Panc1 (cell line): ENCODE results near the gene SNCG. TPM values are rescaled to one million over a fixed set of nuclear protein-coding genes. Genes with fewer than 3 reads are reported as not detected.
"Not testable (repeated sequence)": the region's sequence is repeated elsewhere in the genome, so short reads cannot be mapped to it uniquely, and the experiment has no call there.

Experiments
- ATAC-seq: fragments of 200-7000 bp; cut with Tn5 transposase; 2 replicates; pipeline ENCODE4 v1.9.1; 2020; ENCODE audit warnings: mild to moderate bottlenecking, moderate library complexity
- BruUV-seq: library from RNA; stranded (reverse); fragments of 400-500 nt; replicated peaks from 2 replicates; lab custom pipeline; 2021; lab: Mats Ljungman, UMichigan
- CTCF ChIA-PET: fragments of 300-600 bp; sonication (Branson Sonifier 250); formaldehyde crosslinking; loops from one replicate; lab custom pipeline; 2022; ENCODE audit warnings: antibody characterized with exemption; lab: Charles Lee
- POLR2A ChIA-PET: fragments of 300-600 bp; sonication (Branson Sonifier 250); formaldehyde crosslinking; loops from one replicate; lab custom pipeline; 2022; ENCODE audit warnings: antibody characterized with exemption; lab: Charles Lee
- DNase-seq: peaks from one replicate; pipeline ENCODE4 v3.0.0-alpha.2; 2010; ENCODE audit warnings: low read depth, low spot score
- H3K27ac ChIP-seq: 2 replicates; pipeline ENCODE4 v1.5.1; 2011; ENCODE audit warnings: mild to moderate bottlenecking, low read length, inconsistent platforms
- H3K27me3 ChIP-seq: fragments of 200-500 bp; sonication (Bioruptor generic); 2 replicates; pipeline ENCODE4 v1.6.0; 2014; ENCODE audit warnings: low read length, inconsistent platforms; ENCODE audit not compliant: control insufficient read depth, insufficient read depth
- H3K36me3 ChIP-seq: fragments of 200-500 bp; sonication (Bioruptor generic); 2 replicates; pipeline ENCODE4 v1.5.1; 2014; ENCODE audit warnings: inconsistent platforms, mild to moderate bottlenecking, low read length, moderate library complexity; ENCODE audit not compliant: control insufficient read depth, insufficient read depth
- H3K4me1 ChIP-seq: 2 replicates; pipeline ENCODE4 v1.5.1; 2011; ENCODE audit warnings: inconsistent platforms, mild to moderate bottlenecking, low read length, moderate library complexity; ENCODE audit not compliant: control insufficient read depth, insufficient read depth
- H3K4me3 ChIP-seq, 2 experiments: 2 replicates each; pipeline ENCODE4 v1.5.1; 2011 to 2012; ENCODE audit warnings: low read depth in 2 of 2, low read length in 2 of 2, mild to moderate bottlenecking in 2 of 2, inconsistent platforms in 1 of 2, moderate library complexity in 1 of 2
- H3K9me3 ChIP-seq: fragments of 200-500 bp; sonication (Bioruptor generic); 2 replicates; pipeline ENCODE4 v1.5.1; 2014; ENCODE audit warnings: low read depth, mild to moderate bottlenecking, inconsistent platforms, low read length, moderate library complexity; ENCODE audit not compliant: control insufficient read depth, insufficient read depth
- CTCF ChIP-seq: fragments of 450-650 bp; IDR thresholded peaks from 2 replicates; pipeline ENCODE4 v1.5.1; 2017; ENCODE audit warnings: mild to moderate bottlenecking
- POLR2AphosphoS5 ChIP-seq: IDR thresholded peaks from 2 replicates; pipeline ENCODE4 v1.6.1; 2012; ENCODE audit warnings: mild to moderate bottlenecking, low read depth, low read length, moderate library complexity
- REST ChIP-seq, 2 experiments: IDR thresholded peaks; 2 replicates each; pipeline ENCODE4 v1.6.1; 2011 to 2012; ENCODE audit warnings: low read depth in 2 of 2, control low read depth in 1 of 2, low read length in 1 of 2, mild to moderate bottlenecking in 1 of 2, moderate library complexity in 1 of 2; ENCODE audit not compliant: insufficient read depth in 1 of 2
- SIN3A ChIP-seq: IDR thresholded peaks from 2 replicates; pipeline ENCODE4 v1.6.1; 2012; ENCODE audit warnings: low read depth, mild to moderate bottlenecking, low read length, moderate library complexity, borderline replicate concordance; ENCODE audit not compliant: insufficient read depth
- TCF7L2 ChIP-seq: IDR thresholded peaks from 2 replicates; pipeline ENCODE4 v1.6.1; 2011; ENCODE audit warnings: mild to moderate bottlenecking, low read depth, low read length, inconsistent platforms
- in situ Hi-C: cut with HindIII; loops from 2 replicates; pipeline ENCODE4 v1.10.0; 2016; ENCODE audit warnings: low sequenced_read_pairs, low pct_unique_long_range_greater_than_20kb
- intact Hi-C: fragments of 100-400 bp; cut with micrococcal nuclease; formaldehyde crosslinking; loops from one replicate; pipeline ENCODE4 v1.10.0; 2022; ENCODE audit not compliant: unreplicated experiment
- total RNA-seq: library from RNA; stranded (reverse); gene quantifications from one replicate; pipeline ENCODE4 v1.2.1, GENCODE V29; 2021; ENCODE audit not compliant: unreplicated experiment

Gene SNCG
- total RNA-seq, 1 experiment from 2014 or later, result 5.2 TPM

GRCh38 chr10:86952106-86952505 lies 6.3 kb upstream of the SNCG start:
- Histone ChIP-seq H3K27me3 (no peaks in the 10 kb centered on the region), H3K27ac (no peak overlapping the region), H3K9me3 (no peaks in the 10 kb centered on the region), H3K4me3 (no peak overlapping the region), H3K4me1 (peaks cover 27% of the 10 kb centered on the region), H3K36me3 (no peaks in the 10 kb centered on the region)
- no peak for ATAC-seq
- POLR2A ChIA-PET, result no interaction called here
- TF ChIP-seq TCF7L2 (no peak), CTCF (no peak), POLR2AphosphoS5 (no peak), REST (IDR thresholded peaks at IDR 0.05; ENCODE audit: insufficient read depth in 1 of 2, low read depth in 2 of 2, low read length in 1 of 2) (no peak), SIN3A (no peak)
- CTCF ChIA-PET, result no interaction called here
- BruUV-seq, result no TSS peak
- intact Hi-C loops, result no loop called here
- in situ Hi-C loops, result no loop called here
- DNase-seq, result no peak

- H3K27ac ChIP-seq, BruUV-seq, H3K27me3 ChIP-seq, ATAC-seq, intact Hi-C loops, POLR2A ChIA-PET, CTCF ChIA-PET, DNase-seq, H3K9me3 ChIP-seq, H3K4me3 ChIP-seq, H3K36me3 ChIP-seq, in situ Hi-C loops: not testable (repeated sequence)
- H3K4me1 ChIP-seq, result peaks cover 30% of the 10 kb centered on the region
Observed at GRCh38 chr10:86952697-86953096, 5.7 kb upstream of the SNCG start.

GRCh38 chr10:86953747-86954680 lies 4.4 kb upstream of the SNCG start:
- TF ChIP-seq SIN3A, result no peak
- no peak for TF ChIP-seq POLR2AphosphoS5
- no peak for TF ChIP-seq REST (IDR thresholded peaks at IDR 0.05; ENCODE audit: insufficient read depth in 1 of 2, low read depth in 2 of 2, low read length in 1 of 2)
- no peak for TF ChIP-seq TCF7L2
- TF ChIP-seq CTCF, result no peak
- DNase-seq, result no peak
- H3K27ac ChIP-seq, result peak overlapping the region; percentile 25; the same call in 1 of the 2 replicates

More at GRCh38 chr10:86953747-86954680, 4.4 kb upstream of the SNCG start:
- POLR2A ChIA-PET, result no interaction called here
- H3K4me1 ChIP-seq, result peaks cover 43% of the 10 kb centered on the region
- in situ Hi-C loops (no loop called here), intact Hi-C loops (no loop called here)
- BruUV-seq, result no TSS peak
- CTCF ChIA-PET, result interaction anchor here (0.5 to 0.6 kb wide), 3 partner anchors 15 to 111 kb away, joined by 4 to 9 read pairs (median 5); no protein-coding TSS in a partner anchor
- H3K36me3 ChIP-seq, result no peaks in the 10 kb centered on the region
- ATAC-seq, result peak; percentile 18
- H3K27me3 ChIP-seq, result no peaks in the 10 kb centered on the region
- no peak overlapping the region for H3K4me3 ChIP-seq
- no peaks in the 10 kb centered on the region for H3K9me3 ChIP-seq
